ENCODE measurements around the gene SLC9A7.

SLC9A7 gene

DNA sequence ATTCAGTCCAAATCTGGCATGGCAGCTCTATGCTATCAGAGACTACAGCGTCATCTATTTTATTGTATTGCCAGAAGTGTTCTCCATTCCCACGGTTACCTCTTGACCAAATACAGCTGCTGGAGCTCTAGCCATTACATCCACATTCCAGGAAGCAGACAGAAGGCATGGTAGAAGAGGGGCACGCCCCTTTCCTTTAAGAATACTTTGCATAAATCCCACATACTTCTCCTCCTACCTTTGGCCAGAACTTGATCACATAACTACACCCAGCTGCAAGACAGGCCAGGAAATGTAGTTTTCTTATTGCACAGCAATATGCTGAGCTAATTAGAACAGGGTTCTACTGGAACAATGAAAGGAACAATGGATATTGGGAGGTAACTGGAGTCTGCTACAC is 14.9 kb downstream of the SLC9A7 start:
- Histone ChIP-seq H3K4me3 (ENCODE audit: low read length) (no peak overlapping the region), H4K20me1 (ENCODE audit: insufficient read depth, low read length) (no peaks in the 10 kb centered on the region), H2AFZ (ENCODE audit: low read length) (no peak overlapping the region), H3K27me3 (replicated peaks; ENCODE audit: insufficient read depth, low read length) (no peaks in the 10 kb centered on the region), H3K36me3 (replicated peaks; ENCODE audit: insufficient read depth, low read length) (no peaks in the 10 kb centered on the region), H3K79me2 (ENCODE audit: low read length) (no peaks in the 10 kb centered on the region), H3K9ac (ENCODE audit: low read length) (no peak overlapping the region), H3K9me3 (replicated peaks; ENCODE audit: insufficient read depth, low read length) (no peaks in the 10 kb centered on the region), H3K4me2 (ENCODE audit: low read depth, low read length) (no peak overlapping the region), H3F3A (ENCODE audit: insufficient read depth, low read length) (no peaks in the 10 kb centered on the region), H3K27ac (ENCODE audit: low read length) (no peak overlapping the region), H3K9me2 (replicated peaks; ENCODE audit: insufficient read depth, low read length) (no peaks in the 10 kb centered on the region), H3K4me1 (ENCODE audit: low read length) (no peaks in the 10 kb centered on the region)
- TF ChIP-seq EZH2 (optimal IDR thresholded peaks at IDR 0.05; ENCODE audit: low read depth, low read length): no peak
- TF ChIP-seq, protein P1, sequence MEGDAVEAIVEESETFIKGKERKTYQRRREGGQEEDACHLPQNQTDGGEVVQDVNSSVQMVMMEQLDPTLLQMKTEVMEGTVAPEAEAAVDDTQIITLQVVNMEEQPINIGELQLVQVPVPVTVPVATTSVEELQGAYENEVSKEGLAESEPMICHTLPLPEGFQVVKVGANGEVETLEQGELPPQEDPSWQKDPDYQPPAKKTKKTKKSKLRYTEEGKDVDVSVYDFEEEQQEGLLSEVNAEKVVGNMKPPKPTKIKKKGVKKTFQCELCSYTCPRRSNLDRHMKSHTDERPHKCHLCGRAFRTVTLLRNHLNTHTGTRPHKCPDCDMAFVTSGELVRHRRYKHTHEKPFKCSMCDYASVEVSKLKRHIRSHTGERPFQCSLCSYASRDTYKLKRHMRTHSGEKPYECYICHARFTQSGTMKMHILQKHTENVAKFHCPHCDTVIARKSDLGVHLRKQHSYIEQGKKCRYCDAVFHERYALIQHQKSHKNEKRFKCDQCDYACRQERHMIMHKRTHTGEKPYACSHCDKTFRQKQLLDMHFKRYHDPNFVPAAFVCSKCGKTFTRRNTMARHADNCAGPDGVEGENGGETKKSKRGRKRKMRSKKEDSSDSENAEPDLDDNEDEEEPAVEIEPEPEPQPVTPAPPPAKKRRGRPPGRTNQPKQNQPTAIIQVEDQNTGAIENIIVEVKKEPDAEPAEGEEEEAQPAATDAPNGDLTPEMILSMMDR (IDR thresholded peaks at IDR 0.05; ENCODE audit: low read length): no peak
- no peak for TF ChIP-seq EZH2phosphoT487 (IDR thresholded peaks at IDR 0.05; ENCODE audit: low read length)
- no peak for DNase-seq

DNA sequence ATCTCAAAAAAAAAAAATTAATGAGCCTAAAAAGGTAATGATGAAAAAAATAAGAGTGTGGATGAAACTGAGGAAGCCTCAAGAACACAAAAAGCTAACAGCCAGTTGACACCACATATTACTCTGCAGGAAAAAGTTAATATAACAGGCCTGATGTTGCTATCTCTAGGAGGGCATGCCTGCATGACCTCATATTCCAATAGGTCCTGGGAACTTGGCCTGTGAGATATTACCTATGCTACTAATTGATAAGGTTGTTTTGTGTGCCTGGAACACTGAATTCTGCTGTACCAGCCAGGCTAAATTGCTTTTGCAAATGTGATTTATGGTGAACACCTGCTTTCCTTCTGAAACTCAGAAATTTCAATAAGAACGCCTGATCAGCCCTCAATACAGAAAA is 15.9 kb downstream of the SLC9A7 start:
- Histone ChIP-seq H2AFZ (ENCODE audit: low read length) (no peak overlapping the region), H3K4me1 (ENCODE audit: low read length) (no peaks in the 10 kb centered on the region), H3K27me3 (replicated peaks; ENCODE audit: insufficient read depth, low read length) (no peaks in the 10 kb centered on the region), H3K9me2 (replicated peaks; ENCODE audit: insufficient read depth, low read length) (no peaks in the 10 kb centered on the region), H3F3A (ENCODE audit: insufficient read depth, low read length) (no peaks in the 10 kb centered on the region), H3K27ac (ENCODE audit: low read length) (no peak overlapping the region), H3K4me2 (ENCODE audit: low read depth, low read length) (no peak overlapping the region), H3K9me3 (replicated peaks; ENCODE audit: insufficient read depth, low read length) (no peaks in the 10 kb centered on the region), H3K79me2 (ENCODE audit: low read length) (no peaks in the 10 kb centered on the region), H4K20me1 (ENCODE audit: insufficient read depth, low read length) (no peaks in the 10 kb centered on the region), H3K36me3 (replicated peaks; ENCODE audit: insufficient read depth, low read length) (no peaks in the 10 kb centered on the region), H3K9ac (ENCODE audit: low read length) (no peak overlapping the region), H3K4me3 (ENCODE audit: low read length) (no peak overlapping the region)
- TF ChIP-seq, protein P1 (IDR thresholded peaks at IDR 0.05; ENCODE audit: low read length): no peak
- TF ChIP-seq EZH2phosphoT487 (IDR thresholded peaks at IDR 0.05; ENCODE audit: low read length) (no peak), EZH2 (optimal IDR thresholded peaks at IDR 0.05; ENCODE audit: low read depth, low read length) (no peak)
- no peak for DNase-seq

- no peak overlapping the region for H3K4me3 ChIP-seq (ENCODE audit: low read length)
- H3K9ac ChIP-seq (ENCODE audit: low read length): no peak overlapping the region
- H3K27me3 ChIP-seq (replicated peaks; ENCODE audit: insufficient read depth, low read length): no peaks in the 10 kb centered on the region
- TF ChIP-seq EZH2phosphoT487 (IDR thresholded peaks at IDR 0.05; ENCODE audit: low read length) (no peak), EZH2 (optimal IDR thresholded peaks at IDR 0.05; ENCODE audit: low read depth, low read length) (no peak)
- TF ChIP-seq, protein P1 (IDR thresholded peaks at IDR 0.05; ENCODE audit: low read length): no peak
- DNase-seq: no peak
- no peaks in the 10 kb centered on the region for H4K20me1 ChIP-seq (ENCODE audit: insufficient read depth, low read length)
- H3K4me1 ChIP-seq (ENCODE audit: low read length): no peaks in the 10 kb centered on the region
- no peak overlapping the region for H3K4me2 ChIP-seq (ENCODE audit: low read depth, low read length)
- no peak overlapping the region for H3K27ac ChIP-seq (ENCODE audit: low read length)
- H2AFZ ChIP-seq (ENCODE audit: low read length): no peak overlapping the region
- no peaks in the 10 kb centered on the region for H3K9me2 ChIP-seq (replicated peaks; ENCODE audit: insufficient read depth, low read length)
- no peaks in the 10 kb centered on the region for H3K36me3 ChIP-seq (replicated peaks; ENCODE audit: insufficient read depth, low read length)
- no peaks in the 10 kb centered on the region for H3K79me2 ChIP-seq (ENCODE audit: low read length)
- no peaks in the 10 kb centered on the region for H3K9me3 ChIP-seq (replicated peaks; ENCODE audit: insufficient read depth, low read length)
- no peaks in the 10 kb centered on the region for H3F3A ChIP-seq (ENCODE audit: insufficient read depth, low read length)
Observed at GRCh38 chrX:46739736-46740135, 19.2 kb downstream of the SLC9A7 start.

Data from MM.1S (cell line).